IPS DF 4.7 (cell line): ENCODE measurements around the gene TMEM47.

Experiments
- DNase-seq: peaks from one replicate; pipeline ENCODE4 v3.0.0-alpha.2; 2013; ENCODE audit warnings: low spot score; ENCODE audit errors: extremely low read depth

Gene TMEM47

DNA sequence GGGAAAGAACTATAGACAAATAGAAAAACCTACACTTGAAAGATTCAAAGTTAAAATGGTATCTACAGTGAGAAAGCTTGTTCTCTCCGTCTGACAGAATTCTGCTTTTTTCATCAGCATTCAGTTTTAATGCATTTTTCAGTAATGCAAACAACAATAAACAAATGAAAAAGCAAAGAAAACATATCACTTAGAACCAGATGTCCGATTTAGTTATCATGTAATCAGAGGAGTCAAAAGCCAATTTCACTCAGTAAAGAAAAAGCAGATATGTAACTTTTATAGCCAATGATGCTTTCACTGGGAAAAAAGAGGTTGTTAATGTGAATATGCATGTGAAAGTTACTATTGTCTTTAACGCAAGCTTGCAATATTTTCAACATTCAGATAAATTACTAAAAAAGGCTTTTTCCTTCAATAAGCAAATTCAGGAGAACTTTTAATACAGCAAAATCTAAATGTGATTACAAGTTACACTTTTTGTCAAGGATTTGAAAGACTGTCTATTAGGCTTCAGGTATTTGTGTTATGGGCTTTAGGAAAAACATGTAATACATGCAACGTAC is 70.7 kb downstream of the TMEM47 start:
- no peak for DNase-seq

GRCh38 chrX:34585561-34585960 is 71.5 kb downstream of the TMEM47 start:
- no peak for DNase-seq

GRCh38 chrX:34584781-34585180 is 72.3 kb downstream of the TMEM47 start:
- DNase-seq = no peak

DNA sequence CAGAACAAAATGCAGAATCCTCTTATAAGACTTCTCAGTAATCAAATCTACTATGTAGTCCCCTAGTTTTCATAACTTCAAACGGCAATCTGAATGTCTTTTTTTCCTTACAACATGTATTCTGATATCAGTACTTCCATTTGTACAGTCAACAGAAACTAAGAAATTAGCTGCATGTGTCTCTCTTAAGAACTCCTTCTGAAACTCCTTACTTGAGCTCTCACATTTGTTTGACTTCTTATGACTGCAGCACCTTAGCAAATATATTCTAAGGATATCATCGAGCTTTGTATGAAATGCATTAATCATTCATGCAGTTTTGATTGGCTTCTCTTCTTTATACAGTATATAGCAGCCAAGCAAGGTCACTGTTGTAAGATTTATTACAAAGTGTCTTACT is 77.0 kb downstream of the TMEM47 start:
- no peak for DNase-seq

GRCh38 chrX:34578237-34578636 is 78.8 kb downstream of the TMEM47 start:
- DNase-seq = no peak
